Measurements from ENCODE around the gene MRPS34.

DNA sequence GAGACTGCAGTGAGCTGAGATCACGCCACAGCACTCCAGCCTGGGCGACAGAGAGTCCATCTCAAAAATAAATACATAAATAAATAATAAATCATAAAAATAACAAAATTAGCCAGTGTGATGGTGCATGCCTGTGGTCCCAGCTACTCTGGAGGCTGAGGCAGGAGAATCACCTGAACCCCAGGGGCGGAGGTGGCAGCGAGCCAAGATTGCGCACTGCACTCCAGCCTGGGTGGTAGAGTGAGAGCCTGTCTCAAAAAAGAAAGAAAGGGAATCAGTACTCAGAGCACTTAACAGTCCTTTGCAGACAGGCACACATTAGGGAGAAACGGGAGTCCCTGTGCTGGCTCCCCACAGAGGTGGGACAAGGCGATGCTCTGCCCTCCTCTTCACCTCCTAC is 41.9 kb downstream of the MRPS34 start:
- TF ChIP-seq, protein P1, sequence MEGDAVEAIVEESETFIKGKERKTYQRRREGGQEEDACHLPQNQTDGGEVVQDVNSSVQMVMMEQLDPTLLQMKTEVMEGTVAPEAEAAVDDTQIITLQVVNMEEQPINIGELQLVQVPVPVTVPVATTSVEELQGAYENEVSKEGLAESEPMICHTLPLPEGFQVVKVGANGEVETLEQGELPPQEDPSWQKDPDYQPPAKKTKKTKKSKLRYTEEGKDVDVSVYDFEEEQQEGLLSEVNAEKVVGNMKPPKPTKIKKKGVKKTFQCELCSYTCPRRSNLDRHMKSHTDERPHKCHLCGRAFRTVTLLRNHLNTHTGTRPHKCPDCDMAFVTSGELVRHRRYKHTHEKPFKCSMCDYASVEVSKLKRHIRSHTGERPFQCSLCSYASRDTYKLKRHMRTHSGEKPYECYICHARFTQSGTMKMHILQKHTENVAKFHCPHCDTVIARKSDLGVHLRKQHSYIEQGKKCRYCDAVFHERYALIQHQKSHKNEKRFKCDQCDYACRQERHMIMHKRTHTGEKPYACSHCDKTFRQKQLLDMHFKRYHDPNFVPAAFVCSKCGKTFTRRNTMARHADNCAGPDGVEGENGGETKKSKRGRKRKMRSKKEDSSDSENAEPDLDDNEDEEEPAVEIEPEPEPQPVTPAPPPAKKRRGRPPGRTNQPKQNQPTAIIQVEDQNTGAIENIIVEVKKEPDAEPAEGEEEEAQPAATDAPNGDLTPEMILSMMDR (IDR thresholded peaks at IDR 0.05; ENCODE audit: insufficient read depth, low read depth, low read length): no peak
- TF ChIP-seq EZH2 (IDR thresholded peaks at IDR 0.05; ENCODE audit: insufficient read depth, low read length): no peak

Data from astrocyte (in vitro differentiated cells and primary cell).